ENCODE measurements around the gene IL17REL. TPM values are rescaled to one million over a fixed set of nuclear protein-coding genes. Genes with fewer than 3 reads are reported as not detected.

Gene IL17REL
- total RNA-seq, 4 donors from 2014 or later: not detected

DNA sequence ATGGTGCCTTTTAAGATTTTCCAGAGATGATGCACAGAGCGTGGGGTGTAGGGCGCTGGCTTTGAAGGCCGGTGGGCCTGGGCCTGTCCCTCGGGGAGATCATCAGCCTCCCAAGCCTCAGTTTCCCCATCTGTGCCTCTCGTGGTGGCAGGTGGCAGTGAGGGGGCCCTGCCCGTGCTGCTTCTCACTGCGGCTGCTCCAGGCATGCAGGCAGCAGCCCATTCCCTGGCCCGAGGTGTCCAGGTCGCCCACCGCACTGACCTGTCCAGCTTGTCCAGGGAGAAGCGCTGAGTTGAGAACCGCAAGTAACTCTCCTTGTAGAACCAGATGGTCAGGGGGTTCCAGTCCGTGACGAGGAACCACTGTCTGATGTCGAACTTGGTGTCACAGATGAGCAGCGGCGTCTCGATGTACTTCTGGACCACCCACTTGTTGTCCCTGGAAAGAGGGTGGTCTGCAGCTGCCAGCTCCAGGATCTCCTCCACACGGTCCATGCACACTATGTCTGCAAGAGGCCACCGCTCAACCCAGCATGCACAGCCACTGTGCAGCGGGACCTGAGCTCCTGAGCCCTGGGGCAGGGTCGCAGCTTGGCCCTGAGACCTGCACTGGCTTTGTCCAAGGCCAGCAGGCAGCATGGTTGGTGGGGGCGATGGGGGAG lies 20.5 kb upstream of the IL17REL start:
- Histone ChIP-seq H3K4me1 (peaks cover 4 to 19% of the 10 kb centered on the region in 2 donors), H3K4me3 (replicated peaks in 1 of 3) (no peak overlapping the region), H3K27me3 (no peaks in the 10 kb centered on the region), H3K9me3 (no peaks in the 10 kb centered on the region), H3K36me3 (no peaks in the 10 kb centered on the region), H3K27ac (no peak overlapping the region)
- intact Hi-C loops (cut with DNase I): loop anchor here (10.0 kb wide), 1 partner anchor 268 kb away; no protein-coding TSS in a partner anchor
- no peak for TF ChIP-seq POLR2A (IDR thresholded peaks at IDR 0.05)
- TF ChIP-seq, protein P1, sequence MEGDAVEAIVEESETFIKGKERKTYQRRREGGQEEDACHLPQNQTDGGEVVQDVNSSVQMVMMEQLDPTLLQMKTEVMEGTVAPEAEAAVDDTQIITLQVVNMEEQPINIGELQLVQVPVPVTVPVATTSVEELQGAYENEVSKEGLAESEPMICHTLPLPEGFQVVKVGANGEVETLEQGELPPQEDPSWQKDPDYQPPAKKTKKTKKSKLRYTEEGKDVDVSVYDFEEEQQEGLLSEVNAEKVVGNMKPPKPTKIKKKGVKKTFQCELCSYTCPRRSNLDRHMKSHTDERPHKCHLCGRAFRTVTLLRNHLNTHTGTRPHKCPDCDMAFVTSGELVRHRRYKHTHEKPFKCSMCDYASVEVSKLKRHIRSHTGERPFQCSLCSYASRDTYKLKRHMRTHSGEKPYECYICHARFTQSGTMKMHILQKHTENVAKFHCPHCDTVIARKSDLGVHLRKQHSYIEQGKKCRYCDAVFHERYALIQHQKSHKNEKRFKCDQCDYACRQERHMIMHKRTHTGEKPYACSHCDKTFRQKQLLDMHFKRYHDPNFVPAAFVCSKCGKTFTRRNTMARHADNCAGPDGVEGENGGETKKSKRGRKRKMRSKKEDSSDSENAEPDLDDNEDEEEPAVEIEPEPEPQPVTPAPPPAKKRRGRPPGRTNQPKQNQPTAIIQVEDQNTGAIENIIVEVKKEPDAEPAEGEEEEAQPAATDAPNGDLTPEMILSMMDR (IDR thresholded peaks at IDR 0.05): no peak
- 91 to 93% methylated on average over 12 to 19 of the region's 23 CpGs for WGBS, 2 donors
- DNase-seq: no peak

DNA sequence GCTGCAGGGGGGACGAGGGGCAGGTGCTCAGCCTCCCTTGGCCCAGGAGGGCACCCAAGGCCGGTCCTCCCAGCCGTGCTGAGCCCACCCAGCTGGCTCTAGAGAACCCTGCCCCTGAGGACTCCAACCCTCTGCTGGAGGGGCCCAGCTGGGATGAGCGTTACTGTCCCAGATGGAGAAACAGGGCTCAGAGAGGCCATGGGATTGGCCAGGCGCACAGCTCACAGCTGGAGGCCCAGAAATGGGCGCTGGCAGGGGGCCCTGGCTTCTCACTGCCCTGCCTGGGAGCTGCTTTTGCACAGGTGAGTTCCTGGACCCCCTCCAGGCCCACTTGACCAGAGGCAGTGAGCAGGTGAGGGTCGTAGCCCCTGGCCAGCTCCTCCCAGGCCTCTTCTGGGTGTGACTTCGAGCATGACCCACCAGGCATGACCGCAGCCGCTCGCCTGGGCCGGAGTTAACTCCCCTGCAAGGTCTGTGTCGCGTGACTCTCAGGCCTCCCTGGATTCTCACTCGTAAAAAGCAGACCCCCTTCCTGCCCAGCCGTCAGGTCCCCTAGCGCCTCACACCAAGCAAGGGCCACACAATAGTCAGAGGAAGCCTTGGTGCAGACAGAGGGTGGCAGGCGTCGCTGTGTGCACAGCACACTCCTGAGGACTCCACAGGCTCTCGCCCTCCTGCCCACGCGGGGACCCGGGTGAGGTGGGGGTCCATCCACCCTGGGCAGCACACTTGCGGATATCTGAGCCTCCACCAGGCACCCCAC lies 19.7 kb upstream of the IL17REL start:
- peak overlapping the region in 1 of 3 donors; percentile 22 for H3K27ac ChIP-seq
- TF ChIP-seq POLR2A (IDR thresholded peaks at IDR 0.05): no peak
- TF ChIP-seq, protein P1 (IDR thresholded peaks at IDR 0.05): no peak
- 41 to 52% methylated on average over 6 to 12 of the region's 24 CpGs for WGBS, 2 donors
- H3K27me3 ChIP-seq: no peaks in the 10 kb centered on the region
- intact Hi-C loops (cut with DNase I): loop anchor here (10.0 kb wide), 1 partner anchor 267 kb away; no protein-coding TSS in a partner anchor
- no peaks in the 10 kb centered on the region for H3K9me3 ChIP-seq
- peaks cover 9 to 27% of the 10 kb centered on the region in 2 donors for H3K4me1 ChIP-seq
- peak; percentile 83 to 93 for DNase-seq
- H3K36me3 ChIP-seq: no peaks in the 10 kb centered on the region
- H3K4me3 ChIP-seq (replicated peaks in 1 of 3): no peak overlapping the region

DNA sequence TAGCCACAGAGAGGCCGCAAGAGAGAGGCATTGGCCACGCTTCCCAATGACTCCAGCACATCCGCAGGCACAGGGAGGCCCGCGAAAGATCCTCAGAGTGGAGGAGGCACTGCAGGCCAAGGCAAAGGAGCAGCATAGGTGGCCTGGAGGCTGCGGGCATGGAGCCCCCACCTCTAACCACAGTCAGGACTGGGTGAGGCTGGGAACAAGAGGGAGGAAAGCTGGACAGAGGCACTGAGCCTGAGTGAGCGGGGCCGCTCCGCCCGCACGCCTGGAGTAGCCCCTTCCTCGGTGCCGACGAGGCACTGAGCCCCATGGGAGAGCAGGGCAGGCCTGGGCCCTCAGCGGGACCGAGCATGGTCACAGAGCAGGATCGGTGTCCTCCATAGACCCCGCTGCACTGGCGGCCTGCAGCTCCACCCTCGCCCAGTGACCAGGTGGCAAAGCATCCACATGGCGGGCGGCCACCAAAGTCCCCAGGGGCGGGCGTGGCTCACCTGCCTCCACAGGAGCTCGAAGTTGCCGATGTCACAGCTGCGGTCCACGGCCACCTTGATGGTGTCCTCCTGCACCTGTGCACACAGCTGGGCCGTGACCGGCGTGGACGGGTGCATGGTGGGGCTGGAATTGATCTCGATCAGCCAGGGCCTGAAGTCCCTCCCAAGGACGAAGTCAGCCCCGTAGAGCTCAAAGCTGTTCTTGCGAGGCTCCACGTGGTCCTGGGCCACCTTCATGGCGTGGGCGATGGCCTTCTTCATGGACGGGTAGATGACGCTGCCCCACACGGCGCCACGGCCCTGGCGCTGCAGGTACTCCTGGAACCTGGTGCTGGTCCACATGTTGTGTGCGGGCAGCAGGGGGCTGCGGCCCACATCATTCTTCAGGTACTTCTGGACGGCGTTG lies 18.9 kb upstream of the IL17REL start:
- no peak for DNase-seq
- no peak for TF ChIP-seq POLR2A (IDR thresholded peaks at IDR 0.05)
- TF ChIP-seq, protein P1 (IDR thresholded peaks at IDR 0.05): no peak
- Histone ChIP-seq H3K36me3 (no peaks in the 10 kb centered on the region), H3K4me1 (peaks cover 9 to 28% of the 10 kb centered on the region in 2 donors), H3K27ac (no peak overlapping the region), H3K9me3 (no peaks in the 10 kb centered on the region), H3K4me3 (replicated peaks in 1 of 3) (no peak overlapping the region), H3K27me3 (no peaks in the 10 kb centered on the region)
- intact Hi-C loops (cut with DNase I): loop anchor here (2.0 to 10.0 kb wide), 2 partner anchors 103 to 267 kb away; no protein-coding TSS in a partner anchor
- 89 to 92% methylated on average over 13 to 39 of the region's 49 CpGs for WGBS, 2 donors

DNA sequence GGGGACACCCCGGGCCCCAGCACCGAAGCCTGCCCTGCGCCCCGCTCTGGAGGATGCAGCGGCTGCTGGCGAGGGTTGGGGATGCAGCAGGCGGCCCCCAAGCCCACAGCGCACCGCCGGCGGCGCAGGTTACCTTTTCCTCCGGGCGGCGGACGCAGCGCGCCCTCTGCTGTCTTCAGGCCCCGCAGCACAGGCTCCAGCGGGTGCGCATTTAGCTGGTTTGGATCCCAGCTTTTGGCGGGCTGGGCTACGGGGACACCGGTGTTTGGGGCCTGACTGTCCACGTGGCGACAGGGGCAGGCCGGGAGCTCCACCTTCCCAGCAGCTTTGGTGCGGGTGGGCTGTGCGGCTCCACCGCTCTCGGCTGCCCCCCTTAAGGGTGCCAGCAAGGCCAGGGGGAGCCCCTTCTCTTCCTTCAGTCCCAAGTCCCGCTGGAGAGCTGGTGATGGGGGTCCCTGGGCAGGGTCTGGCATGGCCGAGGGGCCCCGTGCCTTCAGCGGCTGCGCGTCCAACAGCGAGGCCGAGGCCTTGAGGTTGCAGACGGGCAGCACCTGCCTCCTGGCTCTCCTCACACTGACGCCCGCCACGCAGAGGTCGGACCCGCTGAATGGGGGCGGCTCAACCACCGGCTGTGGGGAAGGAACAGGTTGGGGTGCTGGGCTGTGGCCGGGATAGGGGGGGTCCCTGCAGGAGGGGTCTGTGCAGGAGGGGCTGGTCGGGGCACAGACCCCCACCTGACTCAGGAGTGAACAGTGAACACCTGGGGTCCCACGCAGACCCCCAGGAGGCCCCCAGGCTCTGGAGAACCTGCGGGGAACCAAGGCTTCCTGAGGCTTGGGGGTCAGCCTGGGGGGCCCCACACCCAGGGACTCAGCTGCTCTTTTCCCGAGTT lies 18.0 kb upstream of the IL17REL start:
- no peak for TF ChIP-seq POLR2A (IDR thresholded peaks at IDR 0.05)
- TF ChIP-seq, protein P1 (IDR thresholded peaks at IDR 0.05): peak; percentile 72 to 95 (median 87)

More for the DNA sequence above, 18.0 kb upstream of the IL17REL start:
- H3K4me1 ChIP-seq: peaks cover 9 to 28% of the 10 kb centered on the region in 2 donors
- H3K9me3 ChIP-seq: no peaks in the 10 kb centered on the region
- no peak overlapping the region for H3K4me3 ChIP-seq (replicated peaks in 1 of 3)
- intact Hi-C loops (cut with DNase I): loop anchor here (2.0 to 10.0 kb wide), 2 partner anchors 102 to 266 kb away; no protein-coding TSS in a partner anchor
- no peak overlapping the region for H3K27ac ChIP-seq
- H3K36me3 ChIP-seq: no peaks in the 10 kb centered on the region
- H3K27me3 ChIP-seq: no peaks in the 10 kb centered on the region
- peak; percentile 75 to 81 for DNase-seq
- 24 to 51% methylated on average over 14 to 22 of the region's 52 CpGs for WGBS, 2 donors
